Hematopoietic multipotent progenitor cell treated with erythropoietin and hydrocortisone succinate and interleukin-3 and kit ligand, for 8 days (in vitro differentiated cells): ENCODE results near the gene EGFR.

Source experiments
- DNase-seq: peaks from one replicate; pipeline ENCODE4 v3.0.0-alpha.2; 2015

EGFR gene

GRCh38 chr7:55085511-55086412 is 66.9 kb downstream of the EGFR start:
- DNase-seq = no peak

- DNase-seq = no peak
Observed at GRCh38 chr7:55086413-55087201, 67.8 kb downstream of the EGFR start.

GRCh38 chr7:55087521-55087961 is 68.7 kb downstream of the EGFR start:
- no peak for DNase-seq

GRCh38 chr7:55088107-55088506 is 69.3 kb downstream of the EGFR start:
- DNase-seq = no peak

GRCh38 chr7:55088620-55089019 is 69.8 kb downstream of the EGFR start:
- no peak for DNase-seq

GRCh38 chr7:55092186-55092974 is 73.6 kb downstream of the EGFR start:
- no peak for DNase-seq

GRCh38 chr7:55092975-55093373 is 74.2 kb downstream of the EGFR start:
- DNase-seq = no peak

GRCh38 chr7:55093674-55094073 is 74.9 kb downstream of the EGFR start:
- no peak for DNase-seq

- DNase-seq = no peak
Observed at GRCh38 chr7:55094092-55094690, 75.4 kb downstream of the EGFR start.

- no peak for DNase-seq
Observed at GRCh38 chr7:55095672-55096071, 76.9 kb downstream of the EGFR start.

- DNase-seq = no peak
Observed at GRCh38 chr7:55096323-55096722, 77.5 kb downstream of the EGFR start.

GRCh38 chr7:55097100-55097499 is 78.3 kb downstream of the EGFR start:
- no peak for DNase-seq

- DNase-seq = no peak
Observed at GRCh38 chr7:55099066-55099820, 80.4 kb downstream of the EGFR start.

- no peak for DNase-seq
Observed at GRCh38 chr7:55099821-55100543, 81.2 kb downstream of the EGFR start.

GRCh38 chr7:55100544-55101327 is 81.9 kb downstream of the EGFR start:
- no peak for DNase-seq

- no peak for DNase-seq
Observed at GRCh38 chr7:55101359-55101758, 82.5 kb downstream of the EGFR start.

GRCh38 chr7:55104123-55104522 is 85.3 kb downstream of the EGFR start:
- DNase-seq = no peak

GRCh38 chr7:55104712-55105433 is 86.1 kb downstream of the EGFR start:
- DNase-seq = no peak

- no peak for DNase-seq
Observed at GRCh38 chr7:55105952-55106351, 87.1 kb downstream of the EGFR start.

- no peak for DNase-seq
Observed at GRCh38 chr7:55107946-55108345, 89.1 kb downstream of the EGFR start.
